ENCODE results near the gene TIAM1. TPM values are rescaled to one million over a fixed set of nuclear protein-coding genes. Genes with fewer than 3 reads are reported as not detected.

The TIAM1 gene
- total and polyA plus RNA-seq, 2 of the 8 experiments (the other 6 are each of a cell fraction or from before 2014, with no cell fraction given) = 10.1 to 30.7 TPM

GRCh38 chr21:31156662-31157061, 187.4 kb downstream of the TIAM1 start:
- no peaks in the 10 kb centered on the region for H4K20me1 ChIP-seq (replicated peaks in 1 of 2; ENCODE audit: control insufficient read depth in 1 of 2, insufficient read depth in 2 of 2, low read length in 2 of 2)
- POLR2A ChIA-PET (ENCODE audit: partially characterized antibody) = no interaction called here
- H4K5ac ChIP-seq (ENCODE audit: insufficient read length, low read depth, low read length) = no peak overlapping the region
- H3K4me3 ChIP-seq (ENCODE audit: extremely low read depth in 1 of 4, insufficient read depth in 2 of 4, low read depth in 3 of 4, low read length in 4 of 4) = no peak overlapping the region
- CTCF ChIA-PET (ENCODE audit: partially characterized antibody) = interaction anchor here (0.6 to 3.2 kb wide), 9 partner anchors 10 to 115 kb away, joined by 3 to 9 read pairs (median 5); no protein-coding TSS in a partner anchor
- H2BK12ac ChIP-seq (ENCODE audit: low read depth, low read length) = no peak overlapping the region
- DNase-seq (ENCODE audit: low read depth in 1 of 2, low spot score in 2 of 2) = no peak
- no peaks in the 10 kb centered on the region; a peak in 1 of 7 replicates for H3K27me3 ChIP-seq (replicated peaks in 1 of 4; ENCODE audit: control insufficient read depth in 3 of 4, extremely low read depth in 1 of 4, insufficient read depth in 3 of 4, low read length in 3 of 4)
- FAIRE-seq = no peak
- 85% methylated on average over 2 of the region's 2 CpGs; no CpG with 5 or more reads in 1 of the 2 experiments for WGBS, 2 experiments (ENCODE audit: extremely low coverage in 1 of 2, insufficient coverage in 1 of 2, insufficient read length in 1 of 2, insufficient replicate concordance in 2 of 2, low coverage in 1 of 2, low lambda C conversion rate in 2 of 2, missing lambda C conversion rate in 1 of 2)
- no peak overlapping the region for H3K4me2 ChIP-seq (ENCODE audit: insufficient read depth in 1 of 2, low read depth in 2 of 2, low read length in 2 of 2)
- no peak overlapping the region for H3K9ac ChIP-seq (replicated peaks in 1 of 4; ENCODE audit: extremely low read depth in 1 of 4, low read depth in 3 of 4, low read length in 3 of 4)
- H3K27ac ChIP-seq (ENCODE audit: low read depth, low read length) = no peak overlapping the region
- H2BK15ac ChIP-seq (ENCODE audit: low read length) = no peak overlapping the region
- H3K23ac ChIP-seq (ENCODE audit: insufficient read length) = no peak overlapping the region
- no peaks in the 10 kb centered on the region for H3K79me1 ChIP-seq (ENCODE audit: low read depth, low read length)
- H3K18ac ChIP-seq (ENCODE audit: extremely low read depth, low read length) = no peak overlapping the region
- H4K91ac ChIP-seq (replicated peaks; ENCODE audit: insufficient read length, low read length) = no peak overlapping the region
- H3K23me2 ChIP-seq (ENCODE audit: low read depth, low read length) = no peaks in the 10 kb centered on the region; the same call in 1 of the 2 replicates
- no peak overlapping the region for H2AFZ ChIP-seq (ENCODE audit: low read length)
- H3K14ac ChIP-seq (ENCODE audit: insufficient read length) = no peak overlapping the region
- no peak overlapping the region for H2BK5ac ChIP-seq (ENCODE audit: low read depth, low read length)
- H3K36me3 ChIP-seq (ENCODE audit: control insufficient read depth in 2 of 4, insufficient read depth in 4 of 4, low read length in 3 of 4) = peaks cover 0 to 8% (median 0%) of the 10 kb centered on the region in 4 experiments; a peak in 1 of 8 replicates
- H3K56ac ChIP-seq (replicated peaks; ENCODE audit: insufficient read length, low read depth, low read length) = no peak overlapping the region
- H2BK120ac ChIP-seq (replicated peaks; ENCODE audit: low read depth, low read length) = no peak overlapping the region
- H3K4me1 ChIP-seq (replicated peaks in 1 of 4; ENCODE audit: control insufficient read depth in 3 of 4, insufficient read depth in 4 of 4, low read length in 3 of 4) = peaks cover 7 to 22% (median 12%) of the 10 kb centered on the region in 4 experiments
- no peak overlapping the region for H3K4ac ChIP-seq (replicated peaks; ENCODE audit: insufficient read length, low read depth, low read length)
- no peak overlapping the region for H4K8ac ChIP-seq (ENCODE audit: extremely low read depth, insufficient read depth, low read length)
- H3K9me3 ChIP-seq (ENCODE audit: insufficient read depth in 2 of 2, low read depth in 1 of 2, low read length in 1 of 2) = peaks cover 12% of the 10 kb centered on the region in 2 experiments; a peak in 3 of 4 replicates
- H2AK5ac ChIP-seq (ENCODE audit: low read depth, low read length) = no peak overlapping the region
- no peaks in the 10 kb centered on the region for H3K79me2 ChIP-seq (ENCODE audit: control insufficient read depth in 1 of 2, insufficient read depth in 2 of 2, low read length in 2 of 2)
- no peak overlapping the region for H2BK20ac ChIP-seq (ENCODE audit: low read length)
- TF ChIP-seq POU5F1 (IDR thresholded peaks at IDR 0.05; ENCODE audit: low read depth, low read length) (no peak), JUND (IDR thresholded peaks at IDR 0.05; ENCODE audit: low read length) (no peak), CEBPB (IDR thresholded peaks at IDR 0.05; ENCODE audit: low read depth, low read length) (no peak), ZNF274 (IDR thresholded peaks at IDR 0.05; ENCODE audit: borderline replicate concordance, extremely low read depth, low read length) (no peak), TAF1 (IDR thresholded peaks at IDR 0.05; ENCODE audit: low read depth, low read length) (no peak), RAD21 (IDR thresholded peaks at IDR 0.05 in 1 of 2, conservative IDR thresholded peaks at IDR 0.05 in 1 of 2; ENCODE audit: low read depth in 2 of 2, low read length in 2 of 2) (no peak), ATF3 (IDR thresholded peaks at IDR 0.05; ENCODE audit: insufficient read depth, low read depth, low read length) (no peak), JUN (IDR thresholded peaks at IDR 0.05; ENCODE audit: low read depth, low read length) (no peak), BRCA1 (IDR thresholded peaks at IDR 0.05; ENCODE audit: low read depth, low read length) (no peak), EZH2 (IDR thresholded peaks at IDR 0.05; ENCODE audit: low read depth, low read length, severe bottlenecking) (no peak), RXRA (IDR thresholded peaks at IDR 0.05; ENCODE audit: insufficient read depth, low read depth, low read length) (no peak), EP300 (IDR thresholded peaks at IDR 0.05; ENCODE audit: borderline replicate concordance in 1 of 2, low read depth in 2 of 2, low read length in 2 of 2) (no peak), CREB1 (IDR thresholded peaks at IDR 0.05) (no peak)
